HepG2 (cell line): ENCODE data around the gene HCAR1. TPM values are rescaled to one million over a fixed set of nuclear protein-coding genes. Genes with fewer than 3 reads are reported as not detected.
A peak's percentile ranks its signal among the peaks of the same experiment; 100 is the strongest.

Source experiments
- MEF2D ChIP-seq: sonication (generic); formaldehyde crosslinking; IDR thresholded peaks from 2 replicates; pipeline ENCODE4 v1.5.1; 2020; ENCODE audit warnings: mild to moderate bottlenecking, missing genetic modification reagents
- NFATC3 ChIP-seq: sonication (generic); formaldehyde crosslinking; IDR thresholded peaks from 2 replicates; pipeline ENCODE4 v1.5.1; 2020; ENCODE audit warnings: mild to moderate bottlenecking, missing genetic modification reagents
- REL ChIP-seq: sonication (generic); formaldehyde crosslinking; conservative IDR thresholded peaks from 2 replicates; pipeline ENCODE4 v1.8.0; 2022; ENCODE audit warnings: mild to moderate bottlenecking, missing genetic modification reagents, moderate library complexity
- RORA ChIP-seq: sonication (generic); formaldehyde crosslinking; IDR thresholded peaks from 2 replicates; pipeline ENCODE4 v1.5.0; 2020; ENCODE audit warnings: mild to moderate bottlenecking, missing genetic modification reagents, moderate library complexity
- SETDB1 ChIP-seq: sonication (generic); formaldehyde crosslinking; IDR thresholded peaks from 2 replicates; pipeline ENCODE4 v1.5.1; 2020; ENCODE audit warnings: missing genetic modification reagents, mild to moderate bottlenecking, borderline replicate concordance
- SMARCC2 ChIP-seq: fragments of 450-650 bp; IDR thresholded peaks from 2 replicates; pipeline ENCODE4 v1.6.1; 2017; ENCODE audit warnings: antibody characterized with exemption, mild to moderate bottlenecking
- SOX6 ChIP-seq, 2 experiments: fragments of 450-650 bp in 1 of 2; sonication (generic) in 1 of 2; formaldehyde crosslinking in 1 of 2; IDR thresholded peaks; 2 replicates each; pipeline versions ENCODE4 v1.4.0 to v1.6.1; 2017 to 2020; ENCODE audit warnings: antibody characterized with exemption in 1 of 2, mild to moderate bottlenecking in 1 of 2, missing genetic modification reagents in 1 of 2
- ZFAT ChIP-seq: sonication (generic); formaldehyde crosslinking; conservative IDR thresholded peaks from 2 replicates; pipeline ENCODE4 v1.8.1; 2023; ENCODE audit warnings: missing genetic modification reagents, inconsistent platforms
- ZFY ChIP-seq: sonication (generic); formaldehyde crosslinking; IDR thresholded peaks from 2 replicates; pipeline ENCODE4 v1.4.0; 2020; ENCODE audit warnings: missing genetic modification reagents
- ZNF841 ChIP-seq: sonication (generic); formaldehyde crosslinking; IDR thresholded peaks from 2 replicates; pipeline ENCODE4 v1.8.1; 2023; ENCODE audit warnings: missing genetic modification reagents, borderline replicate concordance
- ZSCAN9 ChIP-seq: IDR thresholded peaks from 2 replicates; pipeline ENCODE4 v1.6.1; 2016; ENCODE audit warnings: borderline replicate concordance
- polyA plus RNA-seq, 8 experiments: library from polyadenylated mRNA; depleted of rRNA in 3 of 8; stranded (reverse) in 7 of 8; unstranded in 1 of 8; fragments of >200 nt; fragmentation: Illumina TruSeq in 4 of 8; extraction: Trizol in 4 of 8; gene quantifications; 2 replicates each; pipeline versions ENCODE4 v1.2.1 to v1.2.3, GENCODE V29; 2011 to 2016; ENCODE audit warnings: low read depth in 4 of 8, missing spikeins in 1 of 8, mixed read lengths in 1 of 8; ENCODE audit not compliant: insufficient read depth in 1 of 8
- total RNA-seq, 5 experiments: library from RNA; depleted of rRNA; stranded (reverse); fragments of >200 nt; fragmentation: Illumina TruSeq; extraction: Trizol; gene quantifications; 2 replicates each; pipeline ENCODE4 v1.2.3, GENCODE V29; 2016; ENCODE audit warnings: low read depth in 1 of 5
- TF ChIP-seq, protein P1 (sequence below): sonication (generic); formaldehyde crosslinking; IDR thresholded peaks from 2 replicates; pipeline ENCODE4 v1.5.0; 2020; ENCODE audit warnings: missing genetic modification reagents
- TF ChIP-seq, protein P2 (sequence below): sonication (generic); formaldehyde crosslinking; IDR thresholded peaks from 2 replicates; pipeline ENCODE4 v1.4.0; 2020; ENCODE audit warnings: mild to moderate bottlenecking, missing genetic modification reagents, borderline replicate concordance
- TF ChIP-seq, protein P3 (sequence below): sonication (generic); formaldehyde crosslinking; IDR thresholded peaks from 2 replicates; pipeline ENCODE4 v1.5.0; 2020; ENCODE audit warnings: missing genetic modification reagents, mild to moderate bottlenecking, borderline replicate concordance
- TF ChIP-seq, protein P4 (sequence below): sonication (generic); formaldehyde crosslinking; IDR thresholded peaks from 2 replicates; pipeline ENCODE4 v1.8.0; 2023; ENCODE audit warnings: mild to moderate bottlenecking, missing genetic modification reagents
- TF ChIP-seq, protein P5 (sequence below): sonication (generic); formaldehyde crosslinking; IDR thresholded peaks from 2 replicates; pipeline ENCODE4 v1.8.0; 2022; ENCODE audit warnings: missing genetic modification reagents, mild to moderate bottlenecking, inconsistent platforms, borderline replicate concordance
- TF ChIP-seq, protein P6 (sequence below), 2 experiments: sonication (generic) in 1 of 2; formaldehyde crosslinking in 1 of 2; IDR thresholded peaks; 2 replicates each; pipeline versions ENCODE4 v1.4.0 to v1.6.1; 2016 to 2020; ENCODE audit warnings: borderline replicate concordance in 1 of 2, low read depth in 1 of 2, mild to moderate bottlenecking in 1 of 2, missing genetic modification reagents in 1 of 2

HCAR1 gene
- total and polyA plus RNA-seq, 2 of the 13 experiments (the other 11 are each of a cell fraction or from before 2014, with no cell fraction given) = 0.53 to 4.4 TPM

DNA sequence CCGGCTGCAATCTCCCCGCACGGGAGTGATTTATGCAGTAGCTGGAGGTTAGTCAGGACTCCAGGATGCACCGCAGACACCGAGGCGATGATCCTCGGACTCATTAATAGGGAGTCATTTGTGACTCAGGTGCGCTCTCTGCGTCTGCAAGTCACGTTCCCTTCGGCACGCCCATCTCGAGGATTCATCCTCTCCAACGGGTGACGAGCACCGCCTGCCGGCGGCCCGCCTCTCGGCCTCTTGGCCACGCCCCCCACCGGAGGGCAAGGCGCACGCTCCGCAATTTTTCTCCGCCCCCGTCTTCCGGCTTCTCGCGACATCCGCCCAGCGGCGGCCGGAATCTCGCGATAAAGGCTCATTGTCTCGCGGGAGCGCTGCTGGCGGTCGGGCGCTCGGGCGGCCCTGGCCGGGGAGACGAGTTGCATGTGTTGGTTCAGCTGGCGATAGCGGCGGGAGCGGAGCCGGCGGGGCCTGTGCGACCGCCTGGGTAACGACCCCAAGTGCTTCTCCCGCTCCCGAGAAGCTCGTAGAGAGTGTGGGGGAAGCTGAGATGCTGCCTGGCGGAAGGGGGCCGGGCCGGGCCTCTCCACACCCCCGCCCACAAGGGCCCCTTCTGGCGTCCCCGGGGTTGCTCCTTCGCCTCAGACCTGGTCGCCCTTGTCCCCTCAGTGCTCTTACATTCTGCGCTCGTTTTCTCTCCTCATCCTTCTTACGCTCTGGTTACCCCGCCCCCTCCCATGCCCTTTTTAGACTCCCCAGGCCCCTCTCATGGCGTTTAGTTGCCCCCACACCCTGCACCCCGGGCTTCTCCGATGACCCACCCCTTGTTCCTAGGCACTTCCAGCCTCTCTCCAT, 22.0 kb upstream of the HCAR1 start, which contains the start of gene DENR (continued):
- TF ChIP-seq REL (CRISPR knock-in tag) (no peak), SOX6 (IDR thresholded peaks at IDR 0.05) (no peak), SOX6 (CRISPR knock-in tag; IDR thresholded peaks at IDR 0.05) (peak; percentile 74), RORA (CRISPR knock-in tag) (no peak), SETDB1 (CRISPR knock-in tag) (no peak), MEF2D (CRISPR knock-in tag) (peak; percentile 82), ZFY (CRISPR knock-in tag) (peak; percentile 98), ZNF841 (CRISPR knock-in tag) (no peak), ZFAT (0 out of 2 replicates have a peak, but pooled peaks have one; percentile 24), NFATC3 (CRISPR knock-in tag) (no peak), ZSCAN9 (CRISPR knock-in tag) (peak; percentile 62; the same call in 1 of the 2 replicates), SMARCC2 (no peak)
- TF ChIP-seq, protein P1, sequence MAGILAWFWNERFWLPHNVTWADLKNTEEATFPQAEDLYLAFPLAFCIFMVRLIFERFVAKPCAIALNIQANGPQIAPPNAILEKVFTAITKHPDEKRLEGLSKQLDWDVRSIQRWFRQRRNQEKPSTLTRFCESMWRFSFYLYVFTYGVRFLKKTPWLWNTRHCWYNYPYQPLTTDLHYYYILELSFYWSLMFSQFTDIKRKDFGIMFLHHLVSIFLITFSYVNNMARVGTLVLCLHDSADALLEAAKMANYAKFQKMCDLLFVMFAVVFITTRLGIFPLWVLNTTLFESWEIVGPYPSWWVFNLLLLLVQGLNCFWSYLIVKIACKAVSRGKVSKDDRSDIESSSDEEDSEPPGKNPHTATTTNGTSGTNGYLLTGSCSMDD = no peak
- TF ChIP-seq, protein P2, sequence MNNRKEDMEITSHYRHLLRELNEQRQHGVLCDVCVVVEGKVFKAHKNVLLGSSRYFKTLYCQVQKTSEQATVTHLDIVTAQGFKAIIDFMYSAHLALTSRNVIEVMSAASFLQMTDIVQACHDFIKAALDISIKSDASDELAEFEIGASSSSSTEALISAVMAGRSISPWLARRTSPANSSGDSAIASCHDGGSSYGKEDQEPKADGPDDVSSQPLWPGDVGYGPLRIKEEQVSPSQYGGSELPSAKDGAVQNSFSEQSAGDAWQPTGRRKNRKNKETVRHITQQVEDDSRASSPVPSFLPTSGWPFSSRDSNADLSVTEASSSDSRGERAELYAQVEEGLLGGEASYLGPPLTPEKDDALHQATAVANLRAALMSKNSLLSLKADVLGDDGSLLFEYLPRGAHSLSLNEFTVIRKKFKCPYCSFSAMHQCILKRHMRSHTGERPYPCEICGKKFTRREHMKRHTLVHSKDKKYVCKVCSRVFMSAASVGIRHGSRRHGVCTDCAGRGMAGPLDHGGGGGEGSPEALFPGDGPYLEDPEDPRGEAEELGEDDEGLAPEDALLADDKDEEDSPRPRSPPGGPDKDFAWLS = no peak
- TF ChIP-seq, protein P3, sequence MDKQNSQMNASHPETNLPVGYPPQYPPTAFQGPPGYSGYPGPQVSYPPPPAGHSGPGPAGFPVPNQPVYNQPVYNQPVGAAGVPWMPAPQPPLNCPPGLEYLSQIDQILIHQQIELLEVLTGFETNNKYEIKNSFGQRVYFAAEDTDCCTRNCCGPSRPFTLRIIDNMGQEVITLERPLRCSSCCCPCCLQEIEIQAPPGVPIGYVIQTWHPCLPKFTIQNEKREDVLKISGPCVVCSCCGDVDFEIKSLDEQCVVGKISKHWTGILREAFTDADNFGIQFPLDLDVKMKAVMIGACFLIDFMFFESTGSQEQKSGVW (CRISPR knock-in tag) = no peak
- TF ChIP-seq, protein P4, sequence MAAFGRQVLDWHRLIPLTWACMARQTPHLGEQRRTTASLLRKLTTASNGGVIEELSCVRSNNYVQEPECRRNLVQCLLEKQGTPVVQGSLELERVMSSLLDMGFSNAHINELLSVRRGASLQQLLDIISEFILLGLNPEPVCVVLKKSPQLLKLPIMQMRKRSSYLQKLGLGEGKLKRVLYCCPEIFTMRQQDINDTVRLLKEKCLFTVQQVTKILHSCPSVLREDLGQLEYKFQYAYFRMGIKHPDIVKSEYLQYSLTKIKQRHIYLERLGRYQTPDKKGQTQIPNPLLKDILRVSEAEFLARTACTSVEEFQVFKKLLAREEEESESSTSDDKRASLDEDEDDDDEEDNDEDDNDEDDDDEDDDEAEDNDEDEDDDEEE = peak; percentile 90; the same call in 1 of the 2 replicates
- TF ChIP-seq, protein P5, sequence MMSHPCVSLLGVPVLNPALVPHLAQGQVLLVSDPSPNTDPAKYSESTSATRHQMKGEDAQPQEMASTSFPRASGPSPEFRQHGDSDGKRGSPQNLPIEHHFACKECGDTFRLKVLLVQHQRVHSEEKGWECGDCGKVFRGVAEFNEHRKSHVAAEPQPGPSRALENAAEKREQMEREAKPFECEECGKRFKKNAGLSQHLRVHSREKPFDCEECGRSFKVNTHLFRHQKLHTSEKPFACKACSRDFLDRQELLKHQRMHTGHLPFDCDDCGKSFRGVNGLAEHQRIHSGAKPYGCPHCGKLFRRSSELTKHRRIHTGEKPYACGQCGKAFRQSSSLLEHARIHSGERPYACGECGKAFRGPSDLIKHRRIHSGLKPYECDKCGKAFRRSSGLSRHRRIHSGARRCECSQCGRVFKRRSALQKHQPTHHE (CRISPR knock-in tag) = peak; percentile 85
- TF ChIP-seq, protein P6, sequence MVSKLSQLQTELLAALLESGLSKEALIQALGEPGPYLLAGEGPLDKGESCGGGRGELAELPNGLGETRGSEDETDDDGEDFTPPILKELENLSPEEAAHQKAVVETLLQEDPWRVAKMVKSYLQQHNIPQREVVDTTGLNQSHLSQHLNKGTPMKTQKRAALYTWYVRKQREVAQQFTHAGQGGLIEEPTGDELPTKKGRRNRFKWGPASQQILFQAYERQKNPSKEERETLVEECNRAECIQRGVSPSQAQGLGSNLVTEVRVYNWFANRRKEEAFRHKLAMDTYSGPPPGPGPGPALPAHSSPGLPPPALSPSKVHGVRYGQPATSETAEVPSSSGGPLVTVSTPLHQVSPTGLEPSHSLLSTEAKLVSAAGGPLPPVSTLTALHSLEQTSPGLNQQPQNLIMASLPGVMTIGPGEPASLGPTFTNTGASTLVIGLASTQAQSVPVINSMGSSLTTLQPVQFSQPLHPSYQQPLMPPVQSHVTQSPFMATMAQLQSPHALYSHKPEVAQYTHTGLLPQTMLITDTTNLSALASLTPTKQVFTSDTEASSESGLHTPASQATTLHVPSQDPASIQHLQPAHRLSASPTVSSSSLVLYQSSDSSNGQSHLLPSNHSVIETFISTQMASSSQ (IDR thresholded peaks at IDR 0.05; ENCODE audit: low read depth) = no peak
- TF ChIP-seq, protein P6 (CRISPR knock-in tag; IDR thresholded peaks at IDR 0.05; ENCODE audit: borderline replicate concordance) = peak; percentile 16; the same call in 1 of the 2 replicates
